NOMO-1 (cell line): ENCODE results near the gene TRIM9.

Source experiments
- DNase-seq, 2 experiments: peaks; one replicate each; lab custom pipeline; 2025; ENCODE audit not compliant: unreplicated experiment in 2 of 2; lab: John Stamatoyannopoulos, UW

Gene TRIM9

DNA sequence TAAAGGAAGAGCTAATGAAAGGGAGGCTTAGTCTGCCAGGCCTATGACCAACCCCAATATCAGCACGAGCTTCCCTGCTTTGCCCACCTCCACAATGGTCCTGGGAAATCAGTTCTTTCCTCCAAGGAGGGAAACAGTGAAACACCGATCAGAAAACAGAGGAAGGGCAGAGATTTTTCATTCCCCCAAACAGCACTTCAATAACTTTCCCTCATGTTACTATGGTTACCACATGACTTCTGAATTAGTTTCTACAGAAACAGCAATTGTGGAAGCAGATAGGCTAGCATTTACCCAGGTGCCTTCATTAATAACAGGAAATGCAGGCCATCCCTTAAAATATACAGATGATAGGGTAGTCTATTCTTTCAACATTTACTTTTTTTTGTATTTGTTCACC lies 35.9 kb downstream of the TRIM9 start:
- no peak for DNase-seq

DNA sequence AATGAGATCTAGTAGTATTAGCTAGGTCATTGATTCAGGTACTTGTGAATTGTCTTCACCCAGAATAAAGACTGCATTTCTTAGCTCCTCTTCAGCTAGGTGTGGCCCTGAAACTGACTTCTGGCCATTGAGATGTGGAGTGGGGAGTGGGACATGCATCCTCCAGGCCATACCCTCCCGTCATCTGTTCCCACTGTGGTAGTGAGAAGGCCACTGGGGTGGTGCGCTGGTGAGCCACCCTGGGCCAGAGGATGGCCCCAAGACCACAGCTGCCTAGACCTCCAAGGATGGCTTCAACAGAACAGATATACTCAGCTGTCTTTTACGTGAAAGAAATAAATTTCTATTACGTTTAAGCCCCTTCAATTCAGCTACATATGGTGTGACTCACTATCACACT lies 36.5 kb downstream of the TRIM9 start:
- DNase-seq = no peak

DNA sequence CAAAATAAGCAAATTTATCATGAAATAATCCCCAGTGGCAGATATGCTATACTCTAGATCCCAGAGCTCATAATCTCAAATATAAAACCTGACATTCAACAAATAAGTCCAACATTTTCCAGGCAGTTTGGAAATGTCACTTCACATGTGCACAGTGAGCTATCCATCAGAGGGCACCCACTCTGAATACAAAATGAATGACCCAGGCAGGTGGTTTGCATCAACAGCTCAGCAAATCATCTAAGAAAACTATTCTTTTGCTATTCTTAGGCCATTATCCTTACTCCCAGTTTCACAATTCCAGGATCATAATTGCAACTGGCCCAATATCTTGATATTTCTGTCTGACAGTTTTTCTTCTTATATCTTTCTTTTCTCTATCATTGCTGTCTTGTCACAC lies 38.5 kb downstream of the TRIM9 start:
- DNase-seq = no peak

DNA sequence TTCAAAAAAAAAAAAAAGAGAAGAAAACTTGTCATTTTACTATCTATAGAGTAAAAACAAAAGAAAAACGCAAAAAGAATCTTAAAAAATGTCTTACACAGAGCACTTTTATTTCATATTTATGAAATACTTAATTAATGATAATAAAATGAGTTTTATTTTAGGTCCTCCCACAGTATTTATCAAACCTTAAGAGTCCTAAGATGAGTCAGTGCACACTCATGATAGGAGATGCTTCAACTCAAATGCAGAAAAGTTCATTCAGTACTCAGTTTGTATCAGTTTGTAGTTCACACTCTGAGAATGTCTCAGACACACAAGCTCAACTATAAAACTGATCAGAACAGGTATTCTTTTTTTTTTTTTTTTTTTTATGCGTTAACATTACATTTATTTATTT lies 41.7 kb downstream of the TRIM9 start:
- DNase-seq = no peak

- no peak for DNase-seq
Measured at GRCh38 chr14:51044961-51045360, 49.9 kb downstream of the TRIM9 start.

- no peak for DNase-seq
Measured at GRCh38 chr14:51041883-51042282, 53.0 kb downstream of the TRIM9 start.

DNA sequence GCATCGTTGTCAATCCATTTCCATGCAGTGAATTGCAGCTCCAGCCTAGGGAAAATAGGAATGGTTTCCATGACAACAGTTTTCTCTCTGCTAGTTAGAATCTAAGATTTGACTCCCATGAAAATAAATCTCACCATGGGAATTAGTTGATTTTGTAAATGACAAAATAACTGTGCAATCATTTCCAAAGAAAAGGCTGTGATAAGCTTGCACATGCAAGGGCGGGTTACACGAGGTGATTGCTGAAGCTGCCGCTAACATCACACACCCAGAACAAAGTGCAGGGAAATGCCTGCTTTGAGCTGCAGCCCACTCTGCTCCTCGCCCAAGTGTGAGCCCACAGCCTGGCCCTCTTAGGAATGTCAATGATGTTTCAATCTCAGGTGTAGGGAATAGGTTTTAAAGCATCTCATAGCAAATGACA lies 53.8 kb downstream of the TRIM9 start:
- no peak for DNase-seq

DNA sequence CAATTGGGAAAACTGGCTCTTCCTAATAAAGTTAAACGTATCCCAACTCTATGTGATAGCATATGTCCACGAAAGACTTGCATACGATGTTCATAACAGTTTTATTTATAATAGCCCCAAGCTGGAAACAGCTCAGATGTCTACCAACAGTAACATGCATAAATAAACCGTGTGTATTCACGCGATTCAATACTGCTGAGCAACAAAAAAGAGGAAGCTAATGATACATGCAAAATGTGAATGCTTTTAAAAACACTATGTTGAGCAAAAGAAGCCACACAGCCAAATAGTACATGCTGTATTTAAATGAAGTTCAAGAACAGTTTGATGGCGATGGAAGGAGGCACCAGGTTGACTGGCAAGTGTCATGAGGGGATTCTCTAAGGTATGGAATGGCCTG lies 55.7 kb downstream of the TRIM9 start:
- peak; percentile 40 to 75 for DNase-seq

DNA sequence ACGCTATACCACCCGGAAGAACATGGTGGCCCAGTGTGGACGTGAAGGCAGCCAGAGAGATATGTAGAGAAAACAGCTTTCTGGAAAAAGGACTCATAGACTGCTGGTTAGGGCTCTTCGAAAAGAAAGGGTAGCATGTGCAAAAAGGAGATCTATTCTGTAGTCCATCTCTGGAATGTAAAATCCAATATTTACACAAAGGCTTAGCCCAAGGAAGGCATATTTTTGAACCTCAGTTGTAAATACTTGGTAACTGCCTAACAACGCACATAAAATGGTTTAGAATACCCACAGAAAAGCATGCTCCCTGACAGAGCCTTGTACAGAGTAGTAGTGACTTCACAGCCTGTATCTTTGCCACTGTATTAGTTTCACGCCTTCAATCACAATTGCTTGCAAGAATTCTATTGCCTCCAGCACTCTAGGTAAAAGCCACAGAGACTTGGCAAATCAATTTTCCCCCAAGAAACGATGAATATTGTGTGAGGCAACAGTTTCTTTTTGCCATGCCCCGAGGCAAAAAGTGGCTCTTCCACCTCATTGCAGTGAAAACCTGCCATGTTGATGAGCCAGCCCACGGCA lies 59.2 kb downstream of the TRIM9 start:
- DNase-seq = no peak

DNA sequence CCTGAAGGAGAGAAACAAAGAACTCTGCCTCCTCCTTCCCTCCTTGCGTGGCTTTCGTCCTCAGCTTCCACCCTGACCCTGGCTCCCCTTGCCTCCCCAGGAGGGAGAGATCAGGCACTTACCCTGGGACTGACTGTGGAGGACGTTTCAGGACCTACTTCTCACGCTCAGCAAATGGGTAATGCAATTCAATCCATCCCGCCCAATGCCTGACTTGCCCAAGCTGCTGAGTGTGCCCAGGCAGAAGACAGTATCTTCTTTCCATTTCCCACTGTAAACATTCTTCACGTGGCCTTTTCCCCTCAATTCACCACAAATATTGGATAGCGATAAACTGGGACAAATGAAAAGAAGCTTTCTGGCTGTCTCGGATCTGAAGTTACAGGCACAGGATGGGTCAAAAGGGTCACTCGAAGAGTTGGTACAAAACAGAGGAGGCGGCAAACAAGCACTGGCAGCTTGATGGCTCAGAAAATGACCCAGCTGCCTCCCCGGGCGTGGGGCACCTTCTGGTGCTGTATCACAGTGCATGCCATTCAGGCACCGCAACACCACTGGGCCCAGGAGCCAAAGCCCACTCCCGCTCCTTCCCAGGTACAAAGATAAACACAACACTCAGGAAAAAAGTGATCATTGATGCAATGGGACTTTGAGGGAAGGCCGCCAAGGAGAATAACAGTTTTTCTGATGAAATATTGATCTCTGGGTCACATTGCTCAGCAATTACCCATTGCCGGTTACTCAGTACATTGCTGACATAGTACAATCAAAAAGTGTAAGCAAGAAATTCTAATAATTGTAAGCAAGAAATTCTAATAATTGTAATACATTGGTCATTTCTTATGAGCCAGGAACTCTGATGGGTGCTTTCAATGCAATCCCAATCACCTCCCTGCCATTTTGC lies 65.8 kb downstream of the TRIM9 start:
- DNase-seq = no peak

GRCh38 chr14:51028361-51028760 lies 66.5 kb downstream of the TRIM9 start:
- DNase-seq = no peak

- DNase-seq = no peak
Measured at GRCh38 chr14:51024377-51024776, 70.5 kb downstream of the TRIM9 start.

- no peak for DNase-seq
Measured at GRCh38 chr14:51023964-51024363, 70.9 kb downstream of the TRIM9 start.

DNA sequence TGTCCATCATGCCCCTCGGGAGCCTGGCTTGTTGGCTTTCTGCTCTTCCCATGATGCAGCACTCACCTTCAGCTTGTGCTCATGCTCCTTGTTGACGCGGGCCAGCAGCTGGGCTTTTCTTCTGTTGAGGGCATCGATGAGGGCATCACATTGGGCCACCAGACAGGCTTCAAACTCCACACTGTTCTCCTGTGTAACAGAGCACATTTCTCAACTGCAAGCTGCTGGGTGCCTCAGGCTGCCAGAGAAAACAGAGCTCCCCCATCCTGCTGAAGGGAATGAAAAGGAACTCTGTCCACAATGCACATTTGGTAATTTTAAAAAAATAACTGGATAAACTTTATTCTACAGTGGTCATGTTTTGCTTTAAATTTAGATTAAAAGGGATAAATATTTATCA lies 72.1 kb downstream of the TRIM9 start:
- DNase-seq = no peak

DNA sequence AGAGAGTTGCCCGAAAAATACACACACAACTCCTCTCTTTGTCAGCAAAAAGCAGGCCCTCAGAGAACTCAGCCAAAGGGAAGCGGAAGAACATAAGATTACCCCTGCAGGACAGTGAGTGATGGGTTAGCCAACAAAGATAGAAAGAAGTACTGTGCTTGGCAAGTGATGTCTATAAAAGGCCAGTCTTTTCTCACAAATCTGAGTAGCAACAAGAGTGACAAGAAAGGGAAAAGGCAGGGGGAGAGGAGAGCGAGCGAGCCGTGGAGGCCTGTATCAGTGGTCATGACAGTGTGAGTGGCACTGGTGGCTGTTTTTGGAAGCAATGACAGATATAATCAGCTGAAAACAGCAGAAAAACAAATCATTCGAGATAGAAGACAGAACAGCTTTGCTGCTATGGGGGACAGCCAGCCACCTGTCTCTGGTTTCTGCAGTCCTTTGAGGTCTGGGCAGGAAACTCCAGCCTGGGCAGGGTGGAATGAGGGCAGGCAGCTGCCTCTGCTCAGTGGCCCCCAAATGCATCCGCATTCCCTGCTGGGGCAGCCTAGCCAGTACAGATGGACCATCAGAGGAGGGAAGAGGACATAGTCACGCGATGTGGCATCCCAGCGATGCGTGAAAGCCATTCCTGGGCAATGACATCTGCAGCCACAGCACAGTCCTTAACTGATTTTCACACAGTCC lies 74.7 kb downstream of the TRIM9 start:
- DNase-seq = no peak

- no peak for DNase-seq
Measured at GRCh38 chr14:51019089-51019488, 75.8 kb downstream of the TRIM9 start.

GRCh38 chr14:51018521-51018920 lies 76.4 kb downstream of the TRIM9 start:
- no peak for DNase-seq

DNA sequence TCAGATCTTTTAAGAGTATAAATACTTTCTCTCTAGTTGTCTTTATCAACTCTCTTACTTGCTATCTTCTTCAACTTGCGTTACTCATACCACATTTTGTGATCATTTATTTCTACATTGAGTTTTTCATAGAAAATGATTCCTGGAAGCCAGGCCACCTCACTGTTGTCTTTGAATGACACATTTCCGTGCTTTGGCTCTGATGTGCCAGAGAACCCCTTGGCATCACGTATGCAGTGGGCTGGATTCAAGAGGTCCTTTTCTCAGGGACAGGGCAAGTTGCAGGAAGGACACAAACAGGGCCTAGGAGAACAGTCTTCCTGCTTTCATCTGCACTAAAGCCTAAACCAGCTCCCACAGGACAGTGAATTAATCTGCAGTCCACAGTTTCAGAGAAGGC lies 80.3 kb downstream of the TRIM9 start:
- no peak for DNase-seq

- no peak for DNase-seq
Measured at GRCh38 chr14:51014086-51014485, 80.8 kb downstream of the TRIM9 start.

DNA sequence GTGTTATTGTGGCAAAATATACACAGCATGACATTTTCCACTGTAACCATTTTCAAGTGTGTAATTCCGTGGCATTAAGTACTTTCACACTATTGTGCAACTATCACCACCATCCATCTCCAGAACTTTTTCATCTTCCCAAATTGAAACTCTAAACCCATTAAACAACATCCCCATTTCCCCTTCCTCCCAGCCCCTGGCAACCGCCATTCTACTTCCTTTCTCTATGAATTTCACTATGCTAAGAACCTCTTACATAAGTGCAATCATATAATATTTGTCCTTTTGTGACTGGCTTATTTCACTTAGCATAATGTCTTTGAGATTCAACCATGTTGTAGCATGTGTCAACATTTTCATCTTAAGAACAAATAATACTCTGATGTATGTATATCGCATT lies 82.8 kb downstream of the TRIM9 start:
- peak; percentile 10 to 53 for DNase-seq

DNA sequence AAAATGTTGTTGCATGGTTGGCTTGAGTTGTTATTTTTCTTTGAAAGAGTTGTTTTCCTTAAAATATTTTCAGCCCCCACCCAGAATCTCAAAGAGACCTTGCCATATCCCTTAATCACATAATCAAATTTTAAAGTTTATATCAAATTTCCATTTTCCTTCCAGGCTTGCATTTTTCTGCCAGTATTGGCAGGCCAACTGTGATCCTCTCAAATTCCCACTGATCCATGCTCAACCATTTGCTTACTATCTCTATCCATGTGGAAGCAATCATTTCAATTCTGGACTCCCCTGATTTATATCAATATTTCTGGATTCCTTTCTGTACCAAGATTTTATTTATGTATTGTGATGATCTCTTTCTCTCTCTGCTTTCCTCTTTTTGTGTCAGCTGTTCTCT lies 86.5 kb downstream of the TRIM9 start:
- DNase-seq = no peak

- DNase-seq = peak; percentile 68 to 80
Measured at GRCh38 chr14:51006781-51007211, 88.1 kb downstream of the TRIM9 start.
